ENCODE results near the gene BMPR2.

DNA sequence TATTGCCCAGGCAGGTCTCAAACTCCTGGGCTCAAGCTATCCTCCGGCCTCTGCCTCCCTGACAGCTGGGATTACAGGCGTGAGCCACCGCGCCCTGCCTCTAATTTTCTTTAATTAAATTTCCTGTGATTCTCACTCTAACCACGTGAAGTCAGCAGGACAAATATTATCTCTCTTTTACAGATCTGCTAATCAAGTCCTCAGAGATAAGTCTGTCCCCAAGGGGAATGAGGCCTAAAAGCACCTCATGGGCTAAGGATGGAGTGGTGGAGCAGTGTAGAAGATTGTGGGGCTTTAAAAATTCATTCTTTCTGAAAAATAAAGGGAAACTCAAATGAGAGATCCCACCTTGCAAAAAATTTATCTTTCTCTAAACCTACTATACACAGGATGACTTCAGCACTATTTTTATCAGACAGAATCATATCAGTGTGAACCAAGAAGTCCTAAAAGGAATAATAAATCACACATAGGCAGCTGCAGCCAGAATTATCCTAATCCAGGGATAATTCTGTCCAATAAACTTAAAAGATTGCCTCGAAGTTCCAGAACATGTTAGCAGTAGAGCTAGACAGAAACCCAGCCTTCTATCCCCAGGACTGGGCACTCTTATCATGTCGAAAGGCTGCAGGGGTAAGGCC is 38.3 kb upstream of the BMPR2 start:
- TF ChIP-seq, protein P1, sequence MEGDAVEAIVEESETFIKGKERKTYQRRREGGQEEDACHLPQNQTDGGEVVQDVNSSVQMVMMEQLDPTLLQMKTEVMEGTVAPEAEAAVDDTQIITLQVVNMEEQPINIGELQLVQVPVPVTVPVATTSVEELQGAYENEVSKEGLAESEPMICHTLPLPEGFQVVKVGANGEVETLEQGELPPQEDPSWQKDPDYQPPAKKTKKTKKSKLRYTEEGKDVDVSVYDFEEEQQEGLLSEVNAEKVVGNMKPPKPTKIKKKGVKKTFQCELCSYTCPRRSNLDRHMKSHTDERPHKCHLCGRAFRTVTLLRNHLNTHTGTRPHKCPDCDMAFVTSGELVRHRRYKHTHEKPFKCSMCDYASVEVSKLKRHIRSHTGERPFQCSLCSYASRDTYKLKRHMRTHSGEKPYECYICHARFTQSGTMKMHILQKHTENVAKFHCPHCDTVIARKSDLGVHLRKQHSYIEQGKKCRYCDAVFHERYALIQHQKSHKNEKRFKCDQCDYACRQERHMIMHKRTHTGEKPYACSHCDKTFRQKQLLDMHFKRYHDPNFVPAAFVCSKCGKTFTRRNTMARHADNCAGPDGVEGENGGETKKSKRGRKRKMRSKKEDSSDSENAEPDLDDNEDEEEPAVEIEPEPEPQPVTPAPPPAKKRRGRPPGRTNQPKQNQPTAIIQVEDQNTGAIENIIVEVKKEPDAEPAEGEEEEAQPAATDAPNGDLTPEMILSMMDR (optimal IDR thresholded peaks at IDR 0.05 in 1 of 3, IDR thresholded peaks at IDR 0.05 in 1 of 3, conservative IDR thresholded peaks at IDR 0.05 in 1 of 3; ENCODE audit: extremely low read depth in 1 of 3, insufficient read depth in 2 of 3, low read length in 3 of 3) = no peak
- TF ChIP-seq EZH2 (IDR thresholded peaks at IDR 0.05; ENCODE audit: low read length) = no peak

Data from keratinocyte (primary cell).